Mesenchymal stem cell (in vitro differentiated cells and primary cell): ENCODE results near the gene GTPBP4.

Experiments
- DNase-seq: peaks from one replicate; pipeline ENCODE4 v3.0.0-alpha.2; 2013
- H2AFZ ChIP-seq: one replicate; pipeline ENCODE4 v1.6.1; 2013; ENCODE audit warnings: low read depth, mild to moderate bottlenecking, control low read depth, inconsistent platforms, low read length, moderate library complexity
- H2AK5ac ChIP-seq: 2 replicates; pipeline ENCODE4 v1.6.1; 2013; ENCODE audit warnings: low read length, moderate library complexity, mild to moderate bottlenecking, inconsistent platforms; ENCODE audit not compliant: severe bottlenecking
- H2BK120ac ChIP-seq: one replicate; pipeline ENCODE4 v1.6.1; 2013; ENCODE audit warnings: low read depth, mild to moderate bottlenecking, inconsistent platforms, low read length, moderate library complexity
- H2BK12ac ChIP-seq, 2 experiments: one replicate each; pipeline ENCODE4 v1.6.1; 2013; ENCODE audit warnings: inconsistent platforms in 2 of 2, low read length in 2 of 2, mild to moderate bottlenecking in 2 of 2, moderate library complexity in 2 of 2, control low read depth in 1 of 2
- H2BK15ac ChIP-seq: one replicate; pipeline ENCODE4 v1.6.1; 2013; ENCODE audit warnings: mild to moderate bottlenecking, low read depth, inconsistent platforms; ENCODE audit not compliant: poor library complexity, severe bottlenecking
- H2BK5ac ChIP-seq: 2 replicates; pipeline ENCODE4 v1.6.1; 2013; ENCODE audit warnings: low read depth, mild to moderate bottlenecking, low read length, control low read depth, inconsistent platforms; ENCODE audit not compliant: poor library complexity, severe bottlenecking
- H3K14ac ChIP-seq, 2 experiments: one replicate each; pipeline ENCODE4 v1.6.1; 2013; ENCODE audit warnings: inconsistent platforms in 2 of 2, low read length in 2 of 2, control low read depth in 1 of 2, mild to moderate bottlenecking in 1 of 2, moderate library complexity in 1 of 2
- H3K18ac ChIP-seq, 2 experiments: one replicate each; pipeline ENCODE4 v1.6.1; 2013; ENCODE audit warnings: inconsistent platforms in 2 of 2, low read length in 2 of 2, control low read depth in 1 of 2, low read depth in 1 of 2, mild to moderate bottlenecking in 1 of 2
- H3K23ac ChIP-seq, 2 experiments: one replicate each; pipeline ENCODE4 v1.6.1; 2013; ENCODE audit warnings: inconsistent platforms in 2 of 2, low read length in 2 of 2, mild to moderate bottlenecking in 2 of 2, moderate library complexity in 2 of 2, control low read depth in 1 of 2
- H3K27ac ChIP-seq: 2 replicates; pipeline ENCODE4 v1.5.1; 2013; ENCODE audit warnings: mild to moderate bottlenecking, moderate library complexity, low read length, control low read depth, inconsistent platforms; ENCODE audit not compliant: poor library complexity, severe bottlenecking
- H3K27me3 ChIP-seq, 2 experiments: 2 replicates each; pipeline versions ENCODE4 v1.6.1 to v1.7.0; 2013; ENCODE audit warnings: low read length in 2 of 2, mild to moderate bottlenecking in 2 of 2, moderate library complexity in 2 of 2, control low read depth in 1 of 2, inconsistent platforms in 1 of 2; ENCODE audit not compliant: control insufficient read depth in 1 of 2, insufficient read depth in 1 of 2
- H3K36me3 ChIP-seq, 2 experiments: 2 replicates each; pipeline versions ENCODE4 v1.6.1 to v1.7.0; 2013; ENCODE audit warnings: low read length in 2 of 2, control low read depth in 1 of 2, inconsistent platforms in 1 of 2, low read depth in 1 of 2, mild to moderate bottlenecking in 1 of 2; ENCODE audit not compliant: insufficient read depth in 2 of 2, control insufficient read depth in 1 of 2
- H3K4ac ChIP-seq, 2 experiments: one replicate each; pipeline ENCODE4 v1.6.1; 2013; ENCODE audit warnings: inconsistent platforms in 2 of 2, low read length in 2 of 2, mild to moderate bottlenecking in 2 of 2, moderate library complexity in 2 of 2, control low read depth in 1 of 2, low read depth in 1 of 2
- H3K4me1 ChIP-seq: 2 replicates; pipeline ENCODE4 v1.6.1; 2013; ENCODE audit warnings: low read depth, low read length, control low read depth; ENCODE audit not compliant: control insufficient read depth, insufficient read depth
- H3K4me2 ChIP-seq: 2 replicates; pipeline ENCODE4 v1.6.1; 2013; ENCODE audit warnings: low read length, mild to moderate bottlenecking, inconsistent platforms; ENCODE audit not compliant: poor library complexity, severe bottlenecking
- H3K4me3 ChIP-seq, 2 experiments: 2 replicates each; pipeline versions ENCODE4 v1.5.1 to v1.7.0; 2013; ENCODE audit warnings: low read length in 2 of 2, mild to moderate bottlenecking in 2 of 2, control low read depth in 1 of 2, low read depth in 1 of 2; ENCODE audit not compliant: insufficient read depth in 1 of 2
- H3K79me1 ChIP-seq: replicated peaks from 2 replicates; pipeline ENCODE4 v1.6.1; 2013; ENCODE audit warnings: mild to moderate bottlenecking, control low read depth, low read length, inconsistent platforms; ENCODE audit not compliant: poor library complexity, severe bottlenecking
- H3K9ac ChIP-seq: 2 replicates; pipeline ENCODE4 v1.7.0; 2013; ENCODE audit warnings: mild to moderate bottlenecking, low read length, moderate library complexity
- H3K9me3 ChIP-seq: 2 replicates; pipeline ENCODE4 v1.7.0; 2013; ENCODE audit warnings: mild to moderate bottlenecking, low read length; ENCODE audit not compliant: control insufficient read depth
- H4K8ac ChIP-seq: one replicate; pipeline ENCODE4 v1.6.1; 2013; ENCODE audit warnings: inconsistent platforms, mild to moderate bottlenecking, low read length, moderate library complexity
- H4K91ac ChIP-seq: one replicate; pipeline ENCODE4 v1.6.1; 2013; ENCODE audit warnings: mild to moderate bottlenecking, low read length, inconsistent platforms
- WGBS: methylation state at CpG from one replicate; pipeline ENCODE4 v1.1.7; 2013; ENCODE audit warnings: mixed read lengths; 5-methylcytosine and 5-hydroxymethylcytosine counted together

GTPBP4 gene

DNA sequence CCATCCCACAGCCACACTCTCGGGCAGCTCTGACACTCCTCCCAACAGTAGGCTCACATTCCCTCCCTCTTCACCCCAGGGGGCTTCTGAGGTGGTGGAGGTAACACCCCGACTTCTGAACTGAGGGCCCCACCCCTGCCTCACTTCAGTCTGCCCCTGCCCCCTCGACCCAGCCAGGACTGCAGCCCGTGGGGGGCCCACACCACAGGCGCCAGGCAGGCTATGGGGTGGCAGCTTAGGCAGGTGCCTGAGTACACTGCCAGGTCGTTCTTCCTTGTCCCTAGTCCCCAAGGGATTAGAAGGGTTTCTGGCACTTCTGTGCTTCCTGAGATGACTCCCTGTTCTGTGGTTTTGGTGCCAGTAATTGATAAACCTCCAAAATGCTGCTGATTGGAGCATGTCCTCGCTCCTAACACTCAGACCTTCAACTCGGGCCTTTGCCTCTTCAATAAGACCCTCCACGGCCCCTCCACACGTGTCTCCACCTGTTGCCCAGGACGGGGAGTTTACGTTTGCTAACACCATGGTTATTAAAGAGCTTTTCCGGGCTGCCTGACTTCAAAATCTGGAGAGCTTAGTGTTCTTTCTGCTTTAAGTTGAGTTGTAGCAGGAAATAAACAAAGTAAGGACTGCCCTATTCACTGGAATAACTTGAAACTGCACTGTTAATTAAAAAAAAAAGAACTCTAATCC, 33.0 kb upstream of the GTPBP4 start:
- WGBS, result 63% methylated on average over 10 of the region's 13 CpGs
- Histone ChIP-seq H3K18ac (no peak overlapping the region), H4K91ac (no peak overlapping the region), H3K4me2 (no peak overlapping the region), H3K36me3 (peaks cover 0 to 3% of the 10 kb centered on the region in 2 experiments), H3K23ac (no peak overlapping the region), H2BK120ac (no peak overlapping the region), H3K4me3 (no peak overlapping the region), H2BK5ac (no peak overlapping the region), H3K4me1 (no peaks in the 10 kb centered on the region), H3K14ac (no peak overlapping the region), H3K27ac (no peak overlapping the region), H4K8ac (no peak overlapping the region), H3K9ac (no peak overlapping the region), H2BK15ac (no peak overlapping the region), H3K9me3 (no peaks in the 10 kb centered on the region), H2BK12ac (no peak overlapping the region), H3K27me3 (peaks cover 18 to 33% of the 10 kb centered on the region in 2 experiments), H3K4ac (no peak overlapping the region), H3K79me1 (no peaks in the 10 kb centered on the region), H2AK5ac (no peak overlapping the region), H2AFZ (no peak overlapping the region)
- no peak for DNase-seq

DNA sequence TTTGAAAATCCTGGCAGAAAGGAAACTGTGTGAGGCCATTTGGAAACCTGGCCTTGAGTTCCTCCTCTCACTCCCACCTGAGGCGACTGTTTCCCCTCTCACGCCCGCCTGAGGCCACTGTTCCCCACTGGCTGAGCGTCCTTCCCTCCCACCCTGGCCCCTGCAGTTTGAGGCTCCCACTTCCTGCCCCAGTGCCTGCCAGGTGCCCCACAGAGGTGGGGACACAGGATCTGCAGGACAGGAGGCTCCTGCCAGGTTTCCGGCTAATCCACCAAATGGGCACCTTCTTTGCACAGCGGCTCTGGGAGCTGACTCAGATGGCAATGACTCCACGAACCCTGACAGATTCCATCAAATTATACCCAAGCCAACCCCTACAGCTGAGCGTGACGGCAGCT, 32.4 kb upstream of the GTPBP4 start:
- Histone ChIP-seq H2BK5ac (no peak overlapping the region), H2AK5ac (no peak overlapping the region), H3K27me3 (peaks cover 18 to 34% of the 10 kb centered on the region in 2 experiments), H3K4ac (no peak overlapping the region), H3K36me3 (peaks cover 0 to 3% of the 10 kb centered on the region in 2 experiments), H3K9me3 (no peaks in the 10 kb centered on the region), H2BK12ac (no peak overlapping the region), H3K23ac (no peak overlapping the region), H3K14ac (no peak overlapping the region), H2BK15ac (no peak overlapping the region), H4K8ac (no peak overlapping the region), H3K4me3 (no peak overlapping the region), H3K4me1 (no peaks in the 10 kb centered on the region), H3K9ac (no peak overlapping the region), H3K79me1 (no peaks in the 10 kb centered on the region), H2AFZ (no peak overlapping the region), H2BK120ac (no peak overlapping the region), H3K27ac (no peak overlapping the region), H3K18ac (no peak overlapping the region), H3K4me2 (no peak overlapping the region), H4K91ac (no peak overlapping the region)
- DNase-seq, result no peak
- 86% methylated on average over 9 of the region's 9 CpGs for WGBS

DNA sequence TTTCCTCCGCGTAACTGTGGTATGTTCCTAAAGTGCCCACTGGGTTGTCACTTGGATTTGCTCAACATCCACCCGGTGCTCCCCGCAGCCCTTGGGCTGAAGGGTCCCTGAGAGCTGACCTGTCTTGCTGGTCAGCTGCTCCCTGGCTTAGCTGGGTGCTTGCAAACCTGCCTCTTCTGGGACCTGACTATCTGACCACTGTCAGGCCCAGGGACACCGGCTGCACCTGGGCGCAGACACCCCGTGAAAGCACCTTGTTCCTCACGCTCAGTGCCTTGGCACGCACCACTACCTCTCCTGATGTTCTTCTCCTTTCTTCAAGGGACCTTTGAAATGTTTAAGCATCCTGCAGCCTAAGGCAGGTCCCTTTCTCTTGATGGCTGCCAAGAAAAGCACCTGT, 30.1 kb upstream of the GTPBP4 start:
- H2BK5ac ChIP-seq, result no peak overlapping the region
- H3K9me3 ChIP-seq, result no peaks in the 10 kb centered on the region
- H3K27ac ChIP-seq, result no peak overlapping the region
- no peak for DNase-seq
- no peak overlapping the region for H3K23ac ChIP-seq
- no peak overlapping the region for H2BK120ac ChIP-seq
- no peak overlapping the region for H2BK12ac ChIP-seq
- H2BK15ac ChIP-seq, result peak overlapping the region; percentile 65
- H3K4ac ChIP-seq, result no peak overlapping the region
- no peaks in the 10 kb centered on the region for H3K79me1 ChIP-seq
- no peaks in the 10 kb centered on the region for H3K4me1 ChIP-seq
- H2AFZ ChIP-seq, result no peak overlapping the region
- peaks cover 18 to 36% of the 10 kb centered on the region in 2 experiments for H3K27me3 ChIP-seq
- H4K8ac ChIP-seq, result no peak overlapping the region
- H3K4me2 ChIP-seq, result no peak overlapping the region
- H2AK5ac ChIP-seq, result no peak overlapping the region
- H3K9ac ChIP-seq, result no peak overlapping the region
- H3K18ac ChIP-seq, result no peak overlapping the region
- H4K91ac ChIP-seq, result no peak overlapping the region
- no peak overlapping the region for H3K4me3 ChIP-seq
- H3K36me3 ChIP-seq, result peaks cover 0 to 3% of the 10 kb centered on the region in 2 experiments
- WGBS, result 94% methylated on average over 9 of the region's 9 CpGs
- H3K14ac ChIP-seq, result no peak overlapping the region

- Histone ChIP-seq H3K4me3 (no peak overlapping the region), H3K27me3 (peaks cover 16 to 31% of the 10 kb centered on the region in 2 experiments), H4K8ac (no peak overlapping the region), H3K79me1 (no peaks in the 10 kb centered on the region), H3K27ac (no peak overlapping the region), H3K23ac (no peak overlapping the region), H3K4me1 (no peaks in the 10 kb centered on the region), H2BK5ac (no peak overlapping the region), H3K9ac (no peak overlapping the region), H3K14ac (no peak overlapping the region), H2BK12ac (no peak overlapping the region), H2BK120ac (no peak overlapping the region), H3K9me3 (no peaks in the 10 kb centered on the region), H3K4me2 (no peak overlapping the region), H3K36me3 (peaks cover 0 to 3% of the 10 kb centered on the region in 2 experiments), H2AFZ (no peak overlapping the region), H2BK15ac (no peak overlapping the region), H3K18ac (no peak overlapping the region), H4K91ac (no peak overlapping the region), H3K4ac (no peak overlapping the region), H2AK5ac (no peak overlapping the region)
- WGBS, result 80% methylated on average over 5 of the region's 6 CpGs
- DNase-seq, result no peak
These were observed 29.4 kb upstream of the GTPBP4 start for GRCh38 chr10:958856-959255.
